KBM-7 (cell line): ENCODE data around the gene CACNA1C.
"Not testable (repeated sequence)": the region's sequence is repeated elsewhere in the genome, so short reads cannot be mapped to it uniquely, and the experiment has no call there.

Experiments used
- DNase-seq: peaks from one replicate; pipeline ENCODE4 v3.0.0-alpha.2; 2015
- in situ Hi-C: fragments of 300-500 bp; cut with MboI; formaldehyde crosslinking; loops from 2 replicates; pipeline ENCODE4 v1.14.3; 2020; ENCODE audit warnings: low sequenced_read_pairs, low pct_unique_long_range_greater_than_20kb, mixed read lengths

The CACNA1C gene

DNA sequence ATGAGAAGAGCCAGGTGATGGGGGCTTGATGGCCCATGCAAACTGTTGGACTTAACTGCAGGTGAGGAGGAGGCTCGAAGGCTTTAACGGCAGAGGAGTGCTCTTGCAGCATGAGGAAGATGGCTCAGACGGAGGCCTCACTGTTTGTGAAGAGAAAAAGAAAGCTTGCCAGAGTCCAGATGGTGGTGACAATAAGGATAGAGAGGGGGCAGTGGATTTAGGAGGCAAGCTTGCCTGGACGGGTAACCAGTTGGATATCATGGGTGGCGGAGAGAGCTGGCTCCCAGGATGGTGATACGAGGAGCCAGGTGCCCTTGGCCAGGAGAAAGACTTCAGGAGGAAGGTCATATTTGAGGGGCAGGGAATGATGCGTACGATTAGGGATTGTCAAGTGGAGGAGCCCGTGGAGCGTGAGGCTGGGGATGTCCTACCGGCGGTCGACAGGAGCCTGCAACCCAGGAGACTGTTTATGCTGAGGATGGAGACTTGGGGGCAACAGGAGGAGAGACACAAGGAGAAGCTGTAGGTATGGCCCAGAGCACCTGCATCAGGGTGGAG is 71.8 kb downstream of the CACNA1C start:
- in situ Hi-C loops: no loop called here

DNA sequence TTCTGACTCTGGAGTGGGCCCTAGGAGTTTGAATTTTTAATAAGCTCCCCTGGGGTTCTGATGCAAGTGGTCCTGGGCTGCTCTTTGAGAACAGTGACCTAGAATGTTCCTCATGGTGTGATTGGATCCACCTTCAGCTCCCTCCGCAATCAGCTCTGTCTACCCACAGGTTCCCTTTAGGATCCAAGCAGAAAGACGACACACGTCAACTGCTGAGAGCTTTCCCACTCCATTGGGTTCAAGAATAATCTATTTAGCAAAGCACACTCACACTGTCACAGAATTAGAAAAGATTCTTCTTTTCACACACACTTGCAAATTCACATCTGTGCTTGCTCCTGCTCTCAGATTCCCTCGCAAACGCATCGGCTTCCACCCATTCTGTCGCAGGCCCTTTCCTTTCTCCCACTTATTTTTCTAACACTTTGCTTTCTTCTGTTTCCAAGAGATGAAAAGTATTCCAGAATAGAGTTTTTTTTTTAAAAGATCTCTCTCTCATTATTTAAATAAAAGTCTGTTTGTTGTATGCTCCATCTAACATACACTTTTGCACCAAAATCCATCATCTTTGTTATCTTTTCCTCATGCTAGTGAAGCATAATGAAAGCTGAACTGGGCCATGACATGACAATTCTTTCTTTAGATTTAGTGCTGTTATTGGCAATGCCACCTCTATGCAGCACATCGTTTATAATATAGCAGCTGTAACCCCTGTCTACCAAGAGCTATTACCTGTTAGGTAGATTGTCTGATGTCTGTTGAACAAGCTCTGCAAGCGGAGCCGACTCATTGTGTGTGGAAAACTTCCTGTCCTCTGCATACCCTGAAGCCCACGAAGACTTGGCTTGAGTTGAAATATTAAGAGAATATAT is 73.1 kb downstream of the CACNA1C start:
- in situ Hi-C loops: no loop called here
- DNase-seq: no peak

More for the DNA sequence above, 71.8 kb downstream of the CACNA1C start:
- DNase-seq: no peak

DNA sequence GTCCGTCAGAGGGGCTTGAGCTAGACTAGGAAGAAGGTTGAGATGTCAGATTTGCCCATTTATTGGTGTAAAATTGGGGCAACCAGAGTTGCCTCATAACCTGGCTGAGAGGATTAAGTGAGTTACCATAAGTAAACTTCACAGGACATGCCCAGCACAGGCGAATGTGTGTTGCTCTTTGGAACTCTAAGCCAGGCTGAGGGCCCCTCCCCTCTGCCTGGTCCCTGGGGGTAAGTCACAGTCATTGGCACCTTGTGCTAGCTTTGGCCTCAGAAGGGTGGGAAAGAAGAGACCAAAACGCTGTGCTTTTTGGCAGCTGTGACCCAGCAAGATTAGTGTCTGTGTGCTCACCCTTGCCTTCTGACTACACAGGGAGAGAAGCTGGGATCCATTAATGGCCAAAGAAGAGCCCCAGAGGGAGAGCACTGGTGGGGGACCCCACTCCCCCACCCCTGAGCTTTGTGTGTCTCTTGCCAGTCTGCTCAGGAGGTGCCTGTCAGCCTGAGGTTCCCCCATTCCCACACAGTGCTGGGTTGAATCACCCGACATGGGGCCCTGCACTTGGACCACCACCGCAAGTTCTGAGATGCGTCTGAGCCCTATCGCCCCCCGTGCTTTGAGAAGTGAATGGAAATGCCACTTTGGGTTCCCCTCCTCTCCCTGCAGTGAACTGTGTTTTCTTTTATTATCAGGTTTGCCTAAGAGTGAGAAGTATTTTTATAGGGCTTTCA is 74.1 kb downstream of the CACNA1C start:
- no peak for DNase-seq
- in situ Hi-C loops: no loop called here

DNA sequence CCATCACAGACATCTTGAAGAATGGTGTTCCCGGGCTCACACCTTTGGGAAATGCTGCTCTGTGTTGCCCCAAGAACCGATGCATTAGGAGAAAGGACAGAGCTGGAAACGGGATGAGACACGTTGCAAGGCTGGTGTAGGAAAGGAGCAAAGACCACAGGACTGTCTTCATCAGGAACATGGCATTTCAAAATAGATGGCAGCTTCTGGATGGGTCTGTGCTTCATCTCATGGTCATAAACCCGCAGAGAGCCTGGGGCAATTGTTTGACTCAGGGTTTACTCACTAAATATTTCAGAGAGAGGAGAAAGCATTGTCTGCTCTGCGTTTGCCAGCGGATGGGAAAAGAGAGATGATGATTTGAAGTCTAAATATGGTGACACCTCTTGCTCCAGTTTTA is 76.3 kb downstream of the CACNA1C start:
- DNase-seq: no peak
- in situ Hi-C loops: no loop called here

DNA sequence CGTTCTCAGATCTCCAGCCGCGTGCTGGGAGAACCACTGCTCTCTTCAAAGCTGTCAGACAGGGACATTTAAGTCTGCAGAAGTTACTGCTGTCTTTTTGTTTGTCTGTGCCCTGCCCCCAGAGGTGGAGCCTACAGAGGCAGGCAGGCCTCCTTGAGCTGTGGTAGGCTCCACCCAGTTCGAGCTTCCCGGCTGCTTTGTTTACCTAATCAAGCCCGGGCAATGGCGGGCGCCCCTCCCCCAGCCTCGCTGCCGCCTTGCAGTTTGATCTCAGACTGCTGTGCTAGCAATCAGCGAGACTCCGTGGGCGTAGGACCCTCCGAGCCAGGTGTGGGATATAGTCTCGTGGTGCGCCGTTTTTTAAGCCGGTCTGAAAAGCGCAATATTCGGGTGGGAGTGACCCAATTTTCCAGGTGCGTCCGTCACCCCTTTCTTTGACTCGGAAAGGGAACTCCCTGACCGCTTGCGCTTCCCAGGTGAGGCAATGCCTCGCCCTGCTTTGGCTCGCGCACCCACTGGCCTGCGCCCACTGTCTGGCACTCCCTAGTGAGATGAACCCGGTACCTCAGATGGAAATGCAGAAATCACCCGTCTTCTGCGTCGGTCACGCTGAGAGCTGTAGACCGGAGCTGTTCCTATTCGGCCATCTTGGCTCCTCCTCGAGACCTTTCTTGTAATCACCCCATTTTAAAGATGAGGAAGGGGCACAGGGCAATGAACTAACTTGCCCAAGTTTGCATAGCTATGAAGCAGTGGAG is 83.1 kb downstream of the CACNA1C start:
- in situ Hi-C loops: not testable (repeated sequence)

DNA sequence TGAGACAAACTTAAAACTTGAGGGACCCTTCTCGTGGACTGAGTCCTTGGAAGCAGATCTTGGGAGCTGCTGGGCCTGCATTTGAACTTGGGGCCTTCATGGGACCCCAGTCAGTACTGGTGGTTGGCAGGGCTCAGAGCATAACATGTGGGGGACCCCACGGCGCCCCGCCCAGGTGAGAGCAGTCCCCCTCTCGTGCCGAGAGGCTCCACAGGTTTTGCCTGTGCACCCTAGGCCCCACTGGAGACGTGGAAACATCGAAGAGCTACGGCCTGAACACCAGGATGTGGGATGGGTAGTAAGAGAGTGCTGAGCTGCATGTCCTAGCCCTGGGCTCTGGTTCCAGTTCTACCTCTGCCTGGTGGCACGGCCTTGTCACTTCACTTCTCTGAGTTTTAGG is 84.1 kb downstream of the CACNA1C start:
- no peak for DNase-seq
- in situ Hi-C loops: no loop called here

More for the DNA sequence above, 83.1 kb downstream of the CACNA1C start:
- not testable (repeated sequence) for DNase-seq

DNA sequence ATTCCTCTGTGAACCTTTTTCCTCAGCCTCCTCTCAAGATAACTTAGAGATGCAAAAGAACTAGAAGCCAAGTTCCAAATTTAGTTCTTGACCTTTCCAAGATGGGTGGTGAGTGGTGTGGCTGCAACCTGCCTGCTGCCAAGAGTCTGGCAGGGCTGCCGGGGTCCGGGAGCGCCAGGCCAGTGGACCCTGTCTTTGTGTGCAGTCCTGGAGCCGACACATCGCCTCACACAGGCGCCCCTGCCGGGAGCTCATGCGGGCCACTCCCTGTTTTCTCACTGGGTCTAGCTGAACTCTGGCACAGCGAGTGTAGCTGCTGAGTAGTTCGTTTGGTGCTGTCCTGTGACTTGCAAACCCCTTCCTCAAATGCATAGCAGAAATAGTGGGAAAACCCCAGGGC is 84.9 kb downstream of the CACNA1C start:
- in situ Hi-C loops: no loop called here
- no peak for DNase-seq

DNA sequence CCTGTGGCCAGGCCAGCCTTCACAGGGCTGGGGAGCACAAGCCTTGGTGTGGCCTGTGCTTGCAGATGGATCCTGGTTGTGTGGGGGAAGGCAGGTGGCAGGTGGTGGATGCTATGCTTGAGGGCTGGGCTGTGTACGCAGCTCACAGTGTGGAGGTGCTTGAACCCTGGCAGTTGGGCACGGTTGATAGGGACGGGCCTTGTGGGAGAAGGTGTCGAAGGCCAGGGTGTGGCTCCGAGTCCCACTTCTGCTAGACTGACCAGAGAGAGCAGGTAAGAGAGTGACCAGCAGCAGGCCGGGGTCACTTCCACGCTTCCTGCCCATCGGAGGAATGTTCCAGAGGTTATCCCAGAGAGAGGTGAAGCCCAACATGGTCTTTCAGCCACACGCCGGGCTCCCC is 85.5 kb downstream of the CACNA1C start:
- no peak for DNase-seq
- in situ Hi-C loops: no loop called here

DNA sequence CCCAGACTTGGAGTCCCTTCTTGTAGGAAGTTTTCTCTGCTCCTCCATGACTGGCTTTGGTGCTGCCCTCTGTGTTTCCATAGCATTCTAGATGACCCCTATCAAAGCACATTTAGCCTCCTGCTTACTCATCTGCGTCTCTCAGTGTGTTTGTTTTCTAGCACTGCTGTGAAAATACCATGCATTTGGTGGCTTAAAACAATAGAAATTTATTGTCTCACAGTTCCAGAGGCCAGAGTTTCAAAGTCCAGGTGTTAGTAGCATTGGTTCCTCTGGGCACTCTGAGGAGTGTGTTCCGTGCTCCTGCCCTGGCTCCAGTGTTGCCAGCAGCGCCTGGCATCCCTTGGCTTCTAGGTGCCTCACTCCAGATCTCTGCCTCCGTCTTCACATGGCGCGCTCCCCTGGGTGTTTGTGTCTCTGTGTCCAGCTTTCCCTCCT is 86.1 kb downstream of the CACNA1C start:
- DNase-seq: no peak
- in situ Hi-C loops: no loop called here

DNA sequence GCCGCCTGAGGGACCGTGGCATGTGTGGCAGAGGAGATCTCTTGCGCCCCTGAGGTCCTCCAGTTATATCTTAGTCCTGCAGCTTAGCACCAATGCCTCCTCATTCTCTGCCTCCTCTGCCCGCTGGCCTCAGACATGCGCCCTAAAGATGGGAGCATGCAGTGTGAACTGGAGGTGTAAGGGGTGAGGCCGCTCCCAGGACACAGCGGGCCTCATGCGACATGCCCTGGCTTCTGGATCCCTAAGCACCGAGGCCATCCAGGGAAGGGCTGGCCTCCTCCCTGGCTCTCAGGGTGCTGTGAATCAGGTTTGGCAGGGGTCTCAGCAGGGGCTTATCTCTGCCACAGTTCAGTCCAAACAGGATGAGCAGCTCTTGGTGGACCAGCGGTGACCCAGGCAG is 86.9 kb downstream of the CACNA1C start:
- no peak for DNase-seq
- in situ Hi-C loops: no loop called here

DNA sequence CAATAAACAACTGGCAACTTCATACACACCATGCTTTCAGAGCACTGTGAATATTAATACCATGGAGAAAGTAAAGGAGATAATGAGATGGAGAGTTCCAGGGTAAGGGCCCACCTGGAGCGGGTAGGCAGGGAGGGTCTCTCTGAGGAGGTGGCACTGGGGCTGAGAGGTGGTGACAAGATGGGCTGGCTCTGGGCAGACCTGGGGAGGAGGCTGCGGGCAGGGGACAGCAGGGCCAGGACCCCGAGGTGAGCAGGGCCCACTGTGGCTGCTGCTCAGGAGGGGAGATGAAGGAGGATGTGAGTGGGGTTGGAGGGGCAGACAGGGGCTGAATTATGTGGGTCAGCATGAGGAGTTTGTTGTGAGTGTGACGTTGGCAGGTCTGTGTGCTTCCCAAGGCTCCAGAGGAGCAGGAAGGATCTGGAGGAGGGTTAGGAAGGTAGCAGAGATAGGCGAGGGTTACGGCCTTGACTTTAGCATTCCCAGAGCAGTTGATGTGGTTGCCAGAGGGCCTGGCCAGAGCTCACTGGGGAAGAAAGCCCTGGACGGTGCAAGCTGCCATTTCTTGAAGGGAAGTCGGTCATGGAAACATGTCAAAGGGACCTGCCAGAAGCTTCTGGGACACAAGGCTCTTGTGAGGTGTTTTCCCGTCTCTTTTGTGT is 88.2 kb downstream of the CACNA1C start:
- no peak for DNase-seq

DNA sequence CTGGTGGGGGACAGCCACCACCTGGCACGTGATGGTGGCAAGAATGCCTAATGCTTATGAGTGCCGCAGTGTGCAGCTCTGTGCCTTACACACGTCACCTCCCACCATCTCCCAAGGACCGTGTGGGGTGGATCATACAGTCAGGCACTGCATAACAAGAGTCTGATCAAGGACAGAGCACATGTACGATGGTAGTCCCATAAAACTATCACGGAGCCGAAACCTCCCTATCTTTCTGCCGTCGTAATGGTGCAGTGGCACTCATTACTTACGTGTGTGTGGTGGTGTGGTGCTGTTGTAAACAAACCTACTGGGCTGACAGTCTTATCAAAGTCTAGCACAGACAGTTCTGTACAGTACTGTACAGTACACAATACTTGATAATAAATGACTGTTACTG is 89.3 kb downstream of the CACNA1C start:
- no peak for DNase-seq
- in situ Hi-C loops: no loop called here

More for the DNA sequence above, 88.2 kb downstream of the CACNA1C start:
- in situ Hi-C loops: no loop called here

DNA sequence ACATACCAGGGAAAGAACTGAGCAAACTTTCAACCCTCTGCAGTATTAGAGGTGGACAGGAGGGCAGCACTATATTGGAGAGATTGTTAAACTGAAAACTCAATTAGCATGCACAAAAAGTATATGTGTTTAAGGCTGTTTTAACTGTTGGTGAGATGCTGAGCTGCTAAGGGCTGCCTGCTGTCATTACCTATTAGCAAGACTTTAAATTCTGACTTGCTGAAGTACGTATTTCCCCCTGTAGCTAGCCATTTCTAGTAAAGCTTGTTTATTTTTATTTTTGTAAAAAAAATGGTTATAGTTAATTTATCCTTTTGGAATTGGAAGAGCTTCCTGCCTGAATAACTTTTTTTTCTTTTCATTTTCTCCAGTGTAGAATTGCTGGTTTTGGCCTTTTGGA is 92.2 kb downstream of the CACNA1C start:
- in situ Hi-C loops: no loop called here
- DNase-seq: no peak

DNA sequence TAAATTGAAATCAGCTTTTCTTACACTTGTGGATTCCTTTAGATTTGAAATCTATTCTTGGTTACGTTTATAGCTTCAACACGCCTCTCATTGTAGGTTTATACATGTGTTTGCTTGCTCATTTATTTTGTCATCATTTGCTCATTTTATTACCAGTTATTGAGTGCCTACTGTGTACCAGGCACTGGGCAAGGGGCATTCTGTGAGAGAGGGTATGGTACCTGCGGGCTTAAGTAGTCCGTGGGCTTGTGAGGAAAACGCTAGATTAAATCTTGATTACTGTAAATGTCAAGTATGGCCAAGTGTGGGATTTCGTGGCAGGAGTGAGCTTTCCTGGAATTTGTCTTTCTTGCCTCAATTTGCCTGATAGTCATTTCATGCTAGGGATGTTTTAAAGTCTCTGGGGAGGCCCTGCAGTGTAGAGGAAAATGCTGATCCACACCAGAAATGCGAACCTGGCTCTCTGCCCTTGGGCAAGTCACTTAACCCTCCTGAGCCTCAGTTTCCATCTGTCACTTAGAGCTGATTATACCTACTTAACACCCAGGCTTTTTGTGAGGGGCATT is 92.7 kb downstream of the CACNA1C start:
- no peak for DNase-seq
- in situ Hi-C loops: no loop called here

DNA sequence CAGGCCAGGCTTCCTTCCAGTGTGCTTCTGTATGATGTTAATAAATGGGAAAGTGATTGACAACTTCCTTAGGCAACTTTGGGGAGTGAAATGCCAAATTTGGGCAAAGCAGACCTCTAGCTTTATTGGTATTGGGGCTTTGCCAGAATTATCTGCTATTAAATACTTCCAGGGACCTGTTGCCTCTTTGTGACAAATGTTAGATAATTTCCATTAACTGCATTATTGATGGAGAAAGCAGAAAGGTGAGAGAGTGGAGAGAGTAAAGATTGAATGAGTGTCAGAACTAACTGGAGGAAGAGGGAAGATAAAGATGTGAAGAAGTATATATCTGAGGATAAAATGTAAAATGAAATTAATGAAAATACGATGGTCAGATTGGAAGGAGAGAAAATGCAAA is 94.5 kb downstream of the CACNA1C start:
- in situ Hi-C loops: no loop called here
- no peak for DNase-seq

DNA sequence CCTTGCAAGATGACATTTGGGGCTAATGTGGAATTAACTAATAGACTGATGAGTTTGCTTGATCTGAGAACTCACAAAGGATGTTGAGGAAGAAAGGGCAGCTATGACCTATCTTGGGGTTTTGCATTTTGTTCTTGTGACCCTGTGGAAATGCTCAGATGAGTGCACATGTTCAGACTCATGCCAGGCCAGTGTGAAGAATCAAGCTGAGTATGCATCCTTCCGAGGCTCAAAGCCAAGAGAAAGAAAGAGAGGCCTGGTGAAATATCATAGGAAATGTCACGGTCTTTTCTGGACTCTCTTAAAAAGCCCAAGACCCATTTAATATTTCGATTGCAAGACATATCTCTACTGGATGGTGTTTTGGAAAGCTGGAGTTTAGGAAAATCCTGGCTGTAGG is 96.3 kb downstream of the CACNA1C start:
- DNase-seq: no peak
- in situ Hi-C loops: no loop called here

DNA sequence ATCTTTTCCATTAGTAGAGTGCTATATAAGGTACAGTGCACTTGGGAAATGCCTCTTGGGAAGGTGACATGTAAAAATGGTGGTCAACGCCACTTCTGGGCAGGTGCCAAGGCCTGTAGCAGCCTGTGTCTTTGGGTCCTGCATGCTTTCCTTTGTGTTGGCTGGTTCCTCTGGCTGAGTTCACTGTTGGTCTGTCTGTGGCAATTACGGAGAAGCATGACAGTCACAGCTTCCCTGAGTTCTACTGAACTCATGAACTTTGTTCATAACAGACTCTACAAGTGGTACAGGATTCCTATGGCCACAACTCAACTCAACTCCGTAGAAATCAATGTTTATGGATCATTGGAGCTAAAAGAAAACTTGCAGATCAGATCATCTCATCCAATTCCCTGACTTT is 98.0 kb downstream of the CACNA1C start:
- in situ Hi-C loops: no loop called here
- no peak for DNase-seq

DNA sequence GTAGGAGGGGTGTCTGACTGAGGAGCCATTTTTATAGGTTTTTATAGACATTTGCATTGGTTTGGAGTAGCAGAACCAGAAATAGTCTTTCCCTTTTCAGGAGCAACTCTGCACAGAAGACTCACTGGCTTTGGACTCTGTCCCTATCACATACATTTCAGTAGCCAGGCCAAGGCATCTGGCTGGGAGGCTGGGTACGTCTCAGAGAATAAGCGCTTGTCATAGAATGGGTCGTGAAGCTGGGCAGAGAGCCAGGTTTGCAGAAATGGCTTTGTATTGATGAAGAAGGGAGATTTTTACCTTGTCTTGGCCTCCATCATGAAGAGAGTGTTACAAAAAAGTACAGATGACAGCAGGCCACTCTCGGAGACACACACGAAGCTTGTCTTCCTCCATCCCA is 98.6 kb downstream of the CACNA1C start:
- in situ Hi-C loops: no loop called here

DNA sequence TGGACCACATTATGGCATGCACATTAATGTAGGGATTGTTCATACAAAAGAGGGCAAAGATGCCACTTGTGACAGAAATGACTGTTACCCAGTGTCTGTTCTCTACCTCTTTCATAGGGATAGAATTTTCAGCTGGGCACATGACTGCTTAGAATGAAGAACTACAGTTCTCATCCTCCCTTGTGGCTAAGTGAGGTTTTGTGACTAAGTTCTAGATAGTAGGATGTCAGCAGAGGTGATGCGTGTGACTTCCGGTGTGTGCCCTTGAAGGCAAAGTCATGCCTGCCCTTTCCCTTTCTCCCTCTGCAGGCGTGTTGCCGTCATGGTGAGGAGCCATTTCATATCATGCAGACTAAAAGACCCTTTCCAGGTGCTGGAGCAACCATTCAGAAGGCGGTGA is 99.3 kb downstream of the CACNA1C start:
- in situ Hi-C loops: no loop called here
- no peak for DNase-seq

More for the DNA sequence above, 98.6 kb downstream of the CACNA1C start:
- DNase-seq: no peak
